A549 (cell line): ENCODE measurements around the gene MED27.

ENCODE experiments used
- SREBF2 ChIP-seq: fragments of 450-650 bp; IDR thresholded peaks from 2 replicates; pipeline ENCODE4 v1.6.1; 2014; ENCODE audit warnings: mild to moderate bottlenecking, moderate library complexity
- ZNF302 ChIP-seq: fragments of 250-450 bp; sonication (Bioruptor Pico); IDR thresholded peaks from 2 replicates; pipeline ENCODE4 v1.9.0; 2021; ENCODE audit warnings: inconsistent platforms, mild to moderate bottlenecking, moderate library complexity
- TF ChIP-seq, protein P1 (sequence below): fragments of >200 bp; sonication (Bioruptor Twin); formaldehyde crosslinking; IDR thresholded peaks from 3 replicates; pipeline ENCODE4 v1.5.1; 2016

DNA sequence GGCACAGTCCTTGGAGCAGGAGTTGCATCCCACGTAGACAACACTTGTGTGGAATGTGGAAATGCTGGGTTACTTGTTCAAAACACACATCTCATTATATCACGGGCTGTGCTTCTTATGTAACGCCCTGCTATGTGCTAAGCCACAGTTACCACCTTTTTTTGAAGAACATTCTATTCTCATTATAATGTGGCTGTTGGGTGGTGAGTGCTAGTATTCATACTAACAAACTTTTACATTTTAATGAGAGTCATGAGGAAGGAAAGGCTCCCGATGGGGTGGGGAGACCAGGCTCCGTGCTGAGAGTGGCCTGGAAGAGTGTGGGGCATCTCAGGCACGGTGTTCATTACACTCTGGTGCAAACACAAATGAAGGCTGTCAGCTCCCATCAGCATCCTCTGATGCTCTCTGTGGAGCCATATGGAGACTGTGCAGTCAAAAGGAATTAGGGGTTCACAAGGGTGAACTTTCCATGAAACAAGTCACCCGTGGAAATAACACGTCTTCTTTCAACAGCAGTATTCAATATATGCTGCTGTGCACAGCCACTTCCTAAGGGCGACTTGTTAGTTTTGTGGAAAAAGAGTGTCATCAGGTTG lies 186.7 kb downstream of the MED27 start:
- TF ChIP-seq SREBF2 (no peak), ZNF302 (CRISPR knock-in tag) (no peak)
- TF ChIP-seq, protein P1, sequence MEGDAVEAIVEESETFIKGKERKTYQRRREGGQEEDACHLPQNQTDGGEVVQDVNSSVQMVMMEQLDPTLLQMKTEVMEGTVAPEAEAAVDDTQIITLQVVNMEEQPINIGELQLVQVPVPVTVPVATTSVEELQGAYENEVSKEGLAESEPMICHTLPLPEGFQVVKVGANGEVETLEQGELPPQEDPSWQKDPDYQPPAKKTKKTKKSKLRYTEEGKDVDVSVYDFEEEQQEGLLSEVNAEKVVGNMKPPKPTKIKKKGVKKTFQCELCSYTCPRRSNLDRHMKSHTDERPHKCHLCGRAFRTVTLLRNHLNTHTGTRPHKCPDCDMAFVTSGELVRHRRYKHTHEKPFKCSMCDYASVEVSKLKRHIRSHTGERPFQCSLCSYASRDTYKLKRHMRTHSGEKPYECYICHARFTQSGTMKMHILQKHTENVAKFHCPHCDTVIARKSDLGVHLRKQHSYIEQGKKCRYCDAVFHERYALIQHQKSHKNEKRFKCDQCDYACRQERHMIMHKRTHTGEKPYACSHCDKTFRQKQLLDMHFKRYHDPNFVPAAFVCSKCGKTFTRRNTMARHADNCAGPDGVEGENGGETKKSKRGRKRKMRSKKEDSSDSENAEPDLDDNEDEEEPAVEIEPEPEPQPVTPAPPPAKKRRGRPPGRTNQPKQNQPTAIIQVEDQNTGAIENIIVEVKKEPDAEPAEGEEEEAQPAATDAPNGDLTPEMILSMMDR = no peak
